ENCODE results near the gene ZNF197. TPM values are rescaled to one million over a fixed set of nuclear protein-coding genes. Genes with fewer than 3 reads are reported as not detected.
A peak's percentile ranks its signal among the peaks of the same experiment; 100 is the strongest.

ZNF197 gene
- total RNA-seq, 1 donor from 2014 or later = 11.6 TPM

DNA sequence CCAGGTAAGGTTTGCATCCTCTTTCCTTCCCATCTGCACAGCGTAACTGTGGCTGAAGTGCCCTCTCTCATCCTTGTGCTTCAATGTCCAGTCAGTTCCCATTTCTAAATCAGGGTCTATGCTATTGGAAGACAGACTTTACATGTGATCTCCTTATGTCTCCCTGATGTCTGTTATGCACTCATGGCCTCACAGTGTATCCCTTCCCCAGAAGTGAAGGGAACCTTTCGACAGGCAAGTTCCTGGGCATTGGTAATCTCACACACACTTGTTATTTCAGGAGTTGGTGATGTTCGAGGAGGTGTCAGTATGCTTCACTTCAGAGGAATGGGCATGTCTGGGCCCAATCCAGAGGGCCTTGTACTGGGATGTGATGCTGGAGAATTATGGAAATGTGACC, 7.4 kb downstream of the ZNF197 start:
- peaks cover 79% of the 10 kb centered on the region for H3K36me3 ChIP-seq
- no peak overlapping the region for H3K4me3 ChIP-seq
- H3K27ac ChIP-seq (replicated peaks) = no peak overlapping the region
- intact Hi-C loops (cut with micrococcal nuclease) = no loop called here
- no peak for TF ChIP-seq CTCF (IDR thresholded peaks at IDR 0.05; ENCODE audit: borderline replicate concordance)
- H3K4me1 ChIP-seq = peaks cover 14% of the 10 kb centered on the region
- DNase-seq = no peak
- H3K27me3 ChIP-seq (ENCODE audit: low read depth) = no peaks in the 10 kb centered on the region
- peaks cover 11% of the 10 kb centered on the region for H3K9me3 ChIP-seq (replicated peaks)

GRCh38 chr3:44642337-44642736, 17.5 kb downstream of the ZNF197 start:
- no peak for TF ChIP-seq CTCF (IDR thresholded peaks at IDR 0.05; ENCODE audit: borderline replicate concordance)
- intact Hi-C loops (cut with micrococcal nuclease) = no loop called here
- H3K4me1 ChIP-seq = no peaks in the 10 kb centered on the region
- H3K36me3 ChIP-seq = peaks cover 74% of the 10 kb centered on the region
- H3K9me3 ChIP-seq (replicated peaks) = peaks cover 89% of the 10 kb centered on the region
- H3K27ac ChIP-seq (replicated peaks) = no peak overlapping the region
- no peak overlapping the region for H3K4me3 ChIP-seq
- H3K27me3 ChIP-seq (ENCODE audit: low read depth) = no peaks in the 10 kb centered on the region
- DNase-seq = no peak

DNA sequence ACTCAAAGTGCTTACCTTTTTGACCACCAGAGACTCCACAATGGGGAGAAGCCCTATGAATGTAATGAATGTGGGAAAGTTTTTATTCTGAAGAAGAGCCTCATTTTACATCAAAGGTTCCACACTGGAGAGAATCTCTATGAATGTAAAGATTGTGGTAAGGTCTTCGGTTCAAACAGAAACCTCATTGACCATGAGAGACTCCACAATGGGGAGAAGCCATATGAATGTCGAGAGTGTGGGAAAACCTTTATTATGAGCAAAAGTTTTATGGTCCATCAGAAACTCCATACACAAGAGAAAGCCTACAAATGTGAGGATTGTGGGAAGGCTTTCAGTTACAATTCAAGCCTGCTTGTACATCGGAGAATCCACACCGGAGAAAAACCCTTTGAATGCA, 18.2 kb downstream of the ZNF197 start:
- intact Hi-C loops (cut with micrococcal nuclease) = no loop called here
- H3K9me3 ChIP-seq (replicated peaks) = peaks cover 82% of the 10 kb centered on the region
- peaks cover 67% of the 10 kb centered on the region for H3K36me3 ChIP-seq
- H3K4me1 ChIP-seq = peaks cover 2% of the 10 kb centered on the region
- DNase-seq = no peak
- H3K4me3 ChIP-seq = no peak overlapping the region
- TF ChIP-seq CTCF (IDR thresholded peaks at IDR 0.05; ENCODE audit: borderline replicate concordance) = no peak
- no peaks in the 10 kb centered on the region for H3K27me3 ChIP-seq (ENCODE audit: low read depth)
- H3K27ac ChIP-seq (replicated peaks) = no peak overlapping the region

- Histone ChIP-seq H3K36me3 (peaks cover 42% of the 10 kb centered on the region), H3K27me3 (ENCODE audit: low read depth) (no peaks in the 10 kb centered on the region), H3K4me3 (no peak overlapping the region), H3K27ac (replicated peaks) (no peak overlapping the region), H3K4me1 (peaks cover 31% of the 10 kb centered on the region), H3K9me3 (replicated peaks) (peaks cover 36% of the 10 kb centered on the region)
- DNase-seq = no peak
- intact Hi-C loops (cut with micrococcal nuclease) = no loop called here
- TF ChIP-seq CTCF (IDR thresholded peaks at IDR 0.05; ENCODE audit: borderline replicate concordance) = no peak
Observed at GRCh38 chr3:44647771-44648170, 22.9 kb downstream of the ZNF197 start.

DNA sequence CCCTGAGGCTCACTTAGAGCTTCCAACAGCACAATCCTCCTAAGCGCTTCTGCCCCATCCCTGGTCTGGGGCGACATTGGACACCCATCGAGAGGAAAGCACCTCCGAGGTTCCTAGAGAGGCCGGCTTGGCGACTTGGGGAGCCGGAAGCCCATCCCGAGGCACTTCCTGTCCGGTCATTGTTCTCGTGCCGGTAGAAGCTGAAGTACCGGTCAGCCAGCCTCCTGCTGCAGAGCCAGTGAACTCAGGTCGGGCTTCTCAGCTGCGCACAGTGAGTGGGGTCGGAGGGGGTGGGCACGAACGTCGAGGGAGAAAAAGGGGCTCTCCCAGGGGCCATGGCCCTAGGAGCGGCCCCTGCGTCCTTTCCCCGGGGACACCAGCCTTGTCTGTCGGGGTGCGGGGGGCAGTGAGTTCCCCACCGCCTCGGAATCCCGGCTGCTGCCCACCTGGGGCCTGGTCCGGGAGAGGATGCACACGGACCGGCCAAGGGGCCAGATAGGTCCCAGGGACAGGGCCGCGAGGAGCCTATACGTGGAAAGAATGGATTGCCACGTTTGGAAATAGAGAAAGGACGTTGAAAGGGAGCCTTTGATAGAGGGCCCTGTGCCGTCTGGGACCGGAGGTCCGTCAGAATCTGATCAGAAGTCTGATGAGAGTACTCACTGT, 23.9 kb downstream of the ZNF197 start, which contains the start of gene ZNF35:
ZNF35 (plus strand) TSS at position 169 of the 666 bp plus-strand sequence. CDS start 2,336 bp downstream, outside the sequence.
- peak within 1 kb of the TSS; percentile 89 for H3K4me3 ChIP-seq
- no peak for TF ChIP-seq CTCF (IDR thresholded peaks at IDR 0.05; ENCODE audit: borderline replicate concordance)
- peak within 1 kb of the TSS; percentile 86 for H3K27ac ChIP-seq (replicated peaks)
- peak; percentile 76 for DNase-seq
- H3K36me3 ChIP-seq = peaks cover 42% of the 10 kb centered on the region
- intact Hi-C loops (cut with micrococcal nuclease) = no loop called here
- H3K4me1 ChIP-seq = peaks cover 31% of the 10 kb centered on the region
- peaks cover 27% of the 10 kb centered on the region for H3K9me3 ChIP-seq (replicated peaks)
- H3K27me3 ChIP-seq (ENCODE audit: low read depth) = no peaks in the 10 kb centered on the region

Data from left ventricle myocardium inferior (tissue), 1 donor.